ENCODE measurements around the gene ELK4. TPM values are rescaled to one million over a fixed set of nuclear protein-coding genes. Genes with fewer than 3 reads are reported as not detected.

Gene ELK4
- polyA plus RNA-seq, 1 of the 3 experiments (the other 2 are of a cell fraction): 2.6 TPM

GRCh38 chr1:205565799-205566198, 66.0 kb downstream of the ELK4 start:
- DNase-seq: no peak
- no peak overlapping the region for H3K9ac ChIP-seq
- no peaks in the 10 kb centered on the region for H4K20me1 ChIP-seq (ENCODE audit: insufficient read depth)
- H3K9me3 ChIP-seq: no peaks in the 10 kb centered on the region
- H3F3A ChIP-seq (replicated peaks; ENCODE audit: insufficient read depth): no peaks in the 10 kb centered on the region
- no peak overlapping the region for H2AFZ ChIP-seq (ENCODE audit: low read depth)
- H3K4me2 ChIP-seq: no peak overlapping the region
- no peak overlapping the region for H3K27ac ChIP-seq (ENCODE audit: low read depth in 2 of 2, low read length in 1 of 2)
- H3K79me2 ChIP-seq (ENCODE audit: insufficient read depth): no peaks in the 10 kb centered on the region
- H3K27me3 ChIP-seq (ENCODE audit: insufficient read depth): peaks cover 46% of the 10 kb centered on the region
- H3K4me1 ChIP-seq (ENCODE audit: control insufficient read depth in 1 of 2, insufficient read depth in 2 of 2, low read depth in 1 of 2, low read length in 1 of 2): peaks cover 0 to 2% of the 10 kb centered on the region in 2 experiments; a peak in 1 of 4 replicates
- 70% methylated on average over 3 of the region's 3 CpGs for WGBS (ENCODE audit: low lambda C conversion rate)
- no peak overlapping the region for H3K4me3 ChIP-seq (ENCODE audit: low read depth in 2 of 2, low read length in 1 of 2)
- TF ChIP-seq MAX (IDR thresholded peaks at IDR 0.05; ENCODE audit: low read depth): no peak
- no peak for TF ChIP-seq USF1 (IDR thresholded peaks at IDR 0.05; ENCODE audit: borderline replicate concordance, low read depth)
- no peak for TF ChIP-seq NRF1 (IDR thresholded peaks at IDR 0.05; ENCODE audit: low read depth, low read length)
- no peak for TF ChIP-seq USF2 (IDR thresholded peaks at IDR 0.05; ENCODE audit: borderline replicate concordance, low read depth, low read length)
- no peak for TF ChIP-seq GABPA (IDR thresholded peaks at IDR 0.05; ENCODE audit: low read depth)
- no peak for TF ChIP-seq FOSL2 (IDR thresholded peaks at IDR 0.05; ENCODE audit: borderline replicate concordance, low read depth)
- TF ChIP-seq CTCF (IDR thresholded peaks at IDR 0.05): no peak
- no peak for TF ChIP-seq FOXJ3 (CRISPR knock-in tag; IDR thresholded peaks at IDR 0.05)
- TF ChIP-seq MXI1 (IDR thresholded peaks at IDR 0.05; ENCODE audit: low read depth, low read length): no peak
- TF ChIP-seq POLR2AphosphoS5 (IDR thresholded peaks at IDR 0.05; ENCODE audit: low read depth, low read length): no peak
- TF ChIP-seq SMC3 (IDR thresholded peaks at IDR 0.05; ENCODE audit: low read depth, low read length): no peak
- TF ChIP-seq TEAD4 (IDR thresholded peaks at IDR 0.05; ENCODE audit: borderline replicate concordance, insufficient read depth): no peak
- no peak for TF ChIP-seq REST (IDR thresholded peaks at IDR 0.05; ENCODE audit: low read depth, low read length)
- TF ChIP-seq TAF1 (IDR thresholded peaks at IDR 0.05; ENCODE audit: borderline replicate concordance, low read depth, low read length): no peak
- TF ChIP-seq CHD2 (IDR thresholded peaks at IDR 0.05; ENCODE audit: low read length, partially characterized antibody): no peak
- TF ChIP-seq RCOR1 (IDR thresholded peaks at IDR 0.05; ENCODE audit: low read length): no peak
- no peak for TF ChIP-seq IRF3 (IDR thresholded peaks at IDR 0.05; ENCODE audit: low read depth, low read length)
- no peak for TF ChIP-seq RFX5 (IDR thresholded peaks at IDR 0.05; ENCODE audit: low read length)
- no peak for TF ChIP-seq RXRA (IDR thresholded peaks at IDR 0.05; ENCODE audit: borderline replicate concordance, low read depth)
- no peak for TF ChIP-seq FOXM1 (IDR thresholded peaks at IDR 0.05; ENCODE audit: low read depth)
- H3K9me2 ChIP-seq: no peaks in the 10 kb centered on the region
- POLR2A ChIA-PET: no interaction called here
- CTCF ChIA-PET: interaction anchor here (0.7 to 0.9 kb wide), 3 partner anchors 14 to 92 kb away, joined by 3 to 4 read pairs (median 3); no protein-coding TSS in a partner anchor
- H3K36me3 ChIP-seq (replicated peaks in 1 of 2; ENCODE audit: control insufficient read depth in 1 of 2, insufficient read depth in 2 of 2, low read length in 1 of 2): no peaks in the 10 kb centered on the region

Measured in SK-N-SH (cell line).